BLaER1 treated with 17β-estradiol and CSF1 and Interleukin-3, amounts not matched to agents 10 nM and 100 nM (cell line): Measurements from ENCODE around the gene PTPRT.

Source experiments
- H3K27ac ChIP-seq, 11 experiments: shearing (Covaris generic); formaldehyde crosslinking; 2 replicates each; pipeline ENCODE4 v1.8.1; 2022
- H3K27me3 ChIP-seq, 11 experiments: shearing (Covaris generic); formaldehyde crosslinking; 2 replicates each; pipeline ENCODE4 v1.8.1; 2022
- H3K36me3 ChIP-seq, 11 experiments: shearing (Covaris generic); formaldehyde crosslinking; 2 replicates each; pipeline ENCODE4 v1.8.1; 2022
- H3K4me1 ChIP-seq, 10 experiments: shearing (Covaris generic); formaldehyde crosslinking; 2 replicates each; pipeline ENCODE4 v1.8.1; 2022
- H3K4me2 ChIP-seq, 11 experiments: shearing (Covaris generic); formaldehyde crosslinking; 2 replicates each; pipeline ENCODE4 v1.8.1; 2022
- H3K4me3 ChIP-seq, 10 experiments: shearing (Covaris generic); formaldehyde crosslinking; 2 replicates each; pipeline ENCODE4 v1.8.1; 2022
- H3K9ac ChIP-seq, 11 experiments: shearing (Covaris generic); formaldehyde crosslinking; 2 replicates each; pipeline ENCODE4 v1.8.1; 2022
- H3K9me3 ChIP-seq, 11 experiments: shearing (Covaris generic); formaldehyde crosslinking; replicated peaks in 1 of 11; 2 replicates each; pipeline ENCODE4 v1.8.1; 2022
- H4K20me1 ChIP-seq, 11 experiments: shearing (Covaris generic); formaldehyde crosslinking; 2 replicates each; pipeline ENCODE4 v1.8.1; 2022
- Cebpa-rat ChIP-seq, 11 experiments: shearing (Covaris generic); IDR thresholded peaks; 2 replicates each; pipeline ENCODE4 v1.8.1; 2022

Gene PTPRT

GRCh38 chr20:42482808-42483207 is 706.9 kb downstream of the PTPRT start:
- no peaks in the 10 kb centered on the region for H4K20me1 ChIP-seq
- no peaks in the 10 kb centered on the region for H3K36me3 ChIP-seq
- peak overlapping the region in 4 of 11 experiments; percentile 87 to 91 (median 88); a peak in 7 of 22 replicates for H3K4me2 ChIP-seq
- no peak overlapping the region for H3K4me3 ChIP-seq
- no peak for TF ChIP-seq Cebpa-rat (IDR thresholded peaks at IDR 0.05)
- peak overlapping the region in 5 of 11 experiments; percentile 81 to 93 (median 87); a peak in 6 of 22 replicates for H3K27ac ChIP-seq
- no peaks in the 10 kb centered on the region for H3K27me3 ChIP-seq
- H3K9me3 ChIP-seq, result 0 out of 22 replicates have a peak, but pooled peaks cover 0 to 11% (median 0%) of the 10 kb centered on the region in 11 experiments
- H3K4me1 ChIP-seq, result peaks cover 9 to 53% (median 42%) of the 10 kb centered on the region in 10 experiments; a peak in 19 of 20 replicates
- H3K9ac ChIP-seq, result no peak overlapping the region

DNA sequence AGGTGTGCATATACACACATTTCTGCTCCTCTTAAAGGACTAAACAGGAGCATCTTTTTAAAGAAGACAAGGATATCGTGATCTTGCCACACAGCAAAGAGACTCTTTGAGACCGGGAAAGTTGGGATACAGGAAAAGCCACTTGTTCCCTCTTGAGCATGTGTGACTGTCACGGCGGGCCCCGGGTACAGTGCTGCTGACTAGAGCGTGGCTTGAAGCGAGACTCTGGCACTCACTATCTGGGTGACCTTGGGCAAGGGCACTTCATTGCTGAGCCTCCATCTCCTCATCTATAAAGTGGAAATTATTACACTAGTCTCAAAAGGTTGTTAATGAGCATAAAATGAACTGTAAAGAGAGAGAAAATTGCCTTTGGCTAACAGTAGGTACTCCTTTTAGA is 713.9 kb downstream of the PTPRT start:
- no peaks in the 10 kb centered on the region for H3K9me3 ChIP-seq
- H4K20me1 ChIP-seq, result no peaks in the 10 kb centered on the region
- no peak for TF ChIP-seq Cebpa-rat (IDR thresholded peaks at IDR 0.05)
- H3K36me3 ChIP-seq, result no peaks in the 10 kb centered on the region
- H3K4me1 ChIP-seq, result peaks cover 0 to 8% (median 0%) of the 10 kb centered on the region in 10 experiments; a peak in 1 of 20 replicates
- no peak overlapping the region for H3K27ac ChIP-seq
- H3K9ac ChIP-seq, result no peak overlapping the region
- H3K4me2 ChIP-seq, result no peak overlapping the region
- no peak overlapping the region for H3K4me3 ChIP-seq
- no peaks in the 10 kb centered on the region for H3K27me3 ChIP-seq

DNA sequence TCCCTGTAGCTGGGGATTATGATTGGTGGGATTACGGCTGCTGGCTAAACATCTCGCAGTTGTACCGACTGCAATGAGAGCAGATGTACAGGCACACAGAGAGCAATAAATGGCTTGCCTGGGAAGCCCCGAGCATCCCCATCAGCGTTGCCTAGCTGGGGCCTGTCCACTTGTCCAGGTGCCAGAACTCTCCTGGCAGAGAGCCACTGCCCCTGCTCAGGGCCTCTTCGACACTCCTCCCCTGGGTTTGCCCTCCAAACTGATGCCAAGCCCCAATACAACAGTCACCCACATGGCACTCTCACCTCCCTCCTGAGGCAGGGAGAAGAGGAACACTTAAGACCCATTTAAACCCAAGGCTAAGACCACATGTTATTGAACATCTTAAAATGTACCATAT is 715.1 kb downstream of the PTPRT start:
- Histone ChIP-seq H3K36me3 (no peaks in the 10 kb centered on the region), H3K27ac (no peak overlapping the region), H3K9me3 (no peaks in the 10 kb centered on the region), H3K4me1 (peaks cover 0 to 8% (median 0%) of the 10 kb centered on the region in 10 experiments; a peak in 1 of 20 replicates), H3K4me3 (no peak overlapping the region), H3K9ac (no peak overlapping the region), H3K27me3 (no peaks in the 10 kb centered on the region), H3K4me2 (no peak overlapping the region), H4K20me1 (no peaks in the 10 kb centered on the region)
- no peak for TF ChIP-seq Cebpa-rat (IDR thresholded peaks at IDR 0.05)

GRCh38 chr20:42472198-42472597 is 717.5 kb downstream of the PTPRT start:
- no peaks in the 10 kb centered on the region for H3K36me3 ChIP-seq
- no peak overlapping the region for H3K4me3 ChIP-seq
- H3K27ac ChIP-seq, result no peak overlapping the region
- H4K20me1 ChIP-seq, result no peaks in the 10 kb centered on the region; a peak in 1 of 22 replicates
- no peak for TF ChIP-seq Cebpa-rat (IDR thresholded peaks at IDR 0.05)
- H3K9ac ChIP-seq, result no peak overlapping the region
- no peaks in the 10 kb centered on the region for H3K9me3 ChIP-seq
- peaks cover 0 to 8% (median 0%) of the 10 kb centered on the region in 10 experiments; a peak in 1 of 20 replicates for H3K4me1 ChIP-seq
- no peak overlapping the region for H3K4me2 ChIP-seq
- H3K27me3 ChIP-seq, result no peaks in the 10 kb centered on the region

DNA sequence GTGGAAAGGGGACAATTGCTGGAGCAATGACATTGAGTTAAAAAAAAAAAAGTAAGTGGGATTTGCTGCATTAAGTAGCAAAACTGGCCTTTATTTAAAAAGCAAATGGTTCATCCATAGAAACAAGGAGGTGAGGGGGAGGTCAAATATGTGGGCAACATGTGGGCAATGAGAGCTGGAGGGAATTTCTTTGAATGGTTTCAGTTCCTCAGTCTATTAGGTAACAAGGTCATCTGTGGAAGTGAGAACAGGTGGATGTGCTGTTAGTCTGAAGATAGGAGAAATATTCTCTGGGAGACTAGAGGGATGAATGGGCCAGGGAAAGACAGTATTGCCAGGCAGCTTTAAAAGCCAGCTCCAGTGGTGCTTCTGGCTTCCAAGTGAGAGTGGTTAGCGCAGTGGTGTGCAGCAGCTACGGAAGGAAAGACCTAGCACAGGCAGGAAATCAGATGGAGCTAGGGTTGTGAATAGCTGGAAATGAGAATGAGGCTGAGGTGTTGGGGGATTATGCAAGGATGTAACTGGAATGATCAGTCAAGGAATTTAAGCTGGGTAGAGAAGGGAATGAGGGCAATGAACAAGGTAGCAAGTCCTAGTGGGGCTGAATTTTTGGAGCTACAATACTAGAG is 727.6 kb downstream of the PTPRT start:
- TF ChIP-seq Cebpa-rat (IDR thresholded peaks at IDR 0.05), result no peak
- Histone ChIP-seq H3K9ac (no peak overlapping the region), H3K4me2 (peak overlapping the region in 4 of 11 experiments; percentile 4 to 15 (median 12); a peak in 2 of 22 replicates), H3K4me1 (no peaks in the 10 kb centered on the region), H3K27me3 (no peaks in the 10 kb centered on the region), H3K27ac (no peak overlapping the region), H3K4me3 (no peak overlapping the region), H3K9me3 (no peaks in the 10 kb centered on the region), H3K36me3 (no peaks in the 10 kb centered on the region), H4K20me1 (no peaks in the 10 kb centered on the region)

GRCh38 chr20:42461291-42461690 is 728.4 kb downstream of the PTPRT start:
- H3K27me3 ChIP-seq, result no peaks in the 10 kb centered on the region
- H3K9me3 ChIP-seq, result no peaks in the 10 kb centered on the region
- H3K4me3 ChIP-seq, result no peak overlapping the region
- H3K4me2 ChIP-seq, result no peak overlapping the region
- no peak overlapping the region for H3K9ac ChIP-seq
- H3K4me1 ChIP-seq, result no peaks in the 10 kb centered on the region
- TF ChIP-seq Cebpa-rat (IDR thresholded peaks at IDR 0.05), result no peak
- H3K27ac ChIP-seq, result no peak overlapping the region
- no peaks in the 10 kb centered on the region for H4K20me1 ChIP-seq
- no peaks in the 10 kb centered on the region for H3K36me3 ChIP-seq

- no peak overlapping the region for H3K9ac ChIP-seq
- H4K20me1 ChIP-seq, result no peaks in the 10 kb centered on the region
- H3K4me1 ChIP-seq, result peaks cover 12 to 16% (median 15%) of the 10 kb centered on the region in 10 experiments
- TF ChIP-seq Cebpa-rat (IDR thresholded peaks at IDR 0.05), result no peak
- H3K9me3 ChIP-seq, result no peaks in the 10 kb centered on the region
- no peaks in the 10 kb centered on the region for H3K36me3 ChIP-seq
- H3K27me3 ChIP-seq, result no peaks in the 10 kb centered on the region
- H3K27ac ChIP-seq, result no peak overlapping the region
- H3K4me3 ChIP-seq, result no peak overlapping the region
- no peak overlapping the region for H3K4me2 ChIP-seq
Observed at GRCh38 chr20:42447270-42447669, 742.4 kb downstream of the PTPRT start.

- Histone ChIP-seq H3K27me3 (no peaks in the 10 kb centered on the region), H3K4me2 (no peak overlapping the region), H3K9ac (no peak overlapping the region), H3K36me3 (no peaks in the 10 kb centered on the region), H3K9me3 (no peaks in the 10 kb centered on the region), H3K4me1 (peaks cover 22 to 28% (median 25%) of the 10 kb centered on the region in 10 experiments), H4K20me1 (no peaks in the 10 kb centered on the region), H3K4me3 (no peak overlapping the region), H3K27ac (no peak overlapping the region)
- no peak for TF ChIP-seq Cebpa-rat (IDR thresholded peaks at IDR 0.05)
Observed at GRCh38 chr20:42444799-42445198, 744.9 kb downstream of the PTPRT start.

DNA sequence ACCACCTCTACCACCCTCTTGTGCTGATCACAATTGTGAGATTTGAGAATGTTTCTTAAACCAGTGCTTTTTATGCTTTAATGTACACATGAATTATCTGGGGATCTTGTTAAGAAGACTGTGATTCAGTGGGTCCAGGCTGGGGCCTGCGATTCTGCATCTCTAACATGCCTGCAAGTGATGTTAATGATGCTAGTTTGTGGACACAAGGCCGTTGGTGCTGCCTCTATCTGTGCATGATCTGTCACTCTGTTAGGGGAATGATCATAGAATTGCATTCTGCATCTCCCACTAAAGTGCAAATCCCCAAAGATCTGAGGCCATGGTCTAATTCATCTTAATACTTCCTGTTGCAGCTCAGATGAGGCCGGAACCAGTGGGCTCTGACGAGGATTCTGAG is 746.5 kb downstream of the PTPRT start:
- H3K4me2 ChIP-seq, result peak overlapping the region; percentile 27 to 67 (median 57); a peak in 20 of 22 replicates
- no peaks in the 10 kb centered on the region for H3K27me3 ChIP-seq
- no peak overlapping the region for H3K9ac ChIP-seq
- H3K9me3 ChIP-seq, result no peaks in the 10 kb centered on the region
- no peaks in the 10 kb centered on the region for H3K36me3 ChIP-seq
- no peak overlapping the region for H3K27ac ChIP-seq
- TF ChIP-seq Cebpa-rat (IDR thresholded peaks at IDR 0.05), result no peak
- peaks cover 22 to 28% (median 25%) of the 10 kb centered on the region in 10 experiments for H3K4me1 ChIP-seq
- H4K20me1 ChIP-seq, result no peaks in the 10 kb centered on the region
- no peak overlapping the region for H3K4me3 ChIP-seq

DNA sequence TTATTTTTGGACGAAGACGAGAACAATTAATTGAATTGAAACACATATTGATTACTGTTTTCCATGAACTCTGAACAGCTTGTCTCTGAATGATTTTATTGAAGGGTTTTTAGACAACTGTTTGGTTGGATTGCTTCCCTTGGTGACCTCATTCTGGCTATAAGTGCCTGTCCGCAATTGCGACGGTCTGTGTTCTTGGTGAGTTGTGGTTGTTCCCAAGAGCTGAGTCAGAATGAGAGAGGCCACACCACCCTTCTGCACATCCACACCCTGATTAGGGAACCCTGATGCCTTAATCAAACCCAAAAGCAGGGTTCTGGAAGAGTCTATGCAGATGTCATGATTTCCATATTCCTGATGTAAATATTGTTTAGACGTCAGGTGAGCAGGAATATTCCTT is 747.0 kb downstream of the PTPRT start:
- Histone ChIP-seq H3K9ac (no peak overlapping the region), H3K27me3 (no peaks in the 10 kb centered on the region), H3K36me3 (no peaks in the 10 kb centered on the region), H3K27ac (no peak overlapping the region), H3K9me3 (no peaks in the 10 kb centered on the region), H3K4me1 (peaks cover 22 to 31% (median 25%) of the 10 kb centered on the region in 10 experiments), H3K4me3 (no peak overlapping the region), H4K20me1 (no peaks in the 10 kb centered on the region), H3K4me2 (peak overlapping the region; percentile 27 to 67 (median 57); a peak in 20 of 22 replicates)
- TF ChIP-seq Cebpa-rat (IDR thresholded peaks at IDR 0.05), result no peak
